GM11168 (cell line): ENCODE data around the gene WBP4.
"Not testable (repeated sequence)": the region's sequence is repeated elsewhere in the genome, so short reads cannot be mapped to it uniquely, and the experiment has no call there.

Source experiments
- in situ Hi-C: fragments of 300-500 bp; cut with MboI; formaldehyde crosslinking; loops from one replicate; pipeline ENCODE4 v1.12.0; 2022; ENCODE audit warnings: low sequenced_read_pairs; ENCODE audit not compliant: unreplicated experiment

WBP4 gene

GRCh38 chr13:41075034-41075433, 13.7 kb downstream of the WBP4 start:
- in situ Hi-C loops = no loop called here

- in situ Hi-C loops = no loop called here
Measured at GRCh38 chr13:41075485-41075884, 14.2 kb downstream of the WBP4 start.

GRCh38 chr13:41077475-41077874, 16.2 kb downstream of the WBP4 start:
- in situ Hi-C loops = no loop called here

- in situ Hi-C loops = loop anchor here (5.0 kb wide), 1 partner anchor 138 kb away; no protein-coding TSS in a partner anchor
Measured at GRCh38 chr13:41079725-41080124, 18.4 kb downstream of the WBP4 start.

GRCh38 chr13:41085961-41086585, 24.8 kb downstream of the WBP4 start:
- in situ Hi-C loops = no loop called here

GRCh38 chr13:41095681-41096080, 34.4 kb downstream of the WBP4 start:
- in situ Hi-C loops = not testable (repeated sequence)

GRCh38 chr13:41098761-41099160, 37.5 kb downstream of the WBP4 start:
- in situ Hi-C loops = no loop called here

- in situ Hi-C loops = no loop called here
Measured at GRCh38 chr13:41099986-41100385, 38.7 kb downstream of the WBP4 start.

GRCh38 chr13:41107104-41107571, 45.8 kb downstream of the WBP4 start:
- in situ Hi-C loops = no loop called here

- in situ Hi-C loops = no loop called here
Measured at GRCh38 chr13:41107584-41108014, 46.3 kb downstream of the WBP4 start.

GRCh38 chr13:41111454-41111853, 50.1 kb downstream of the WBP4 start:
- in situ Hi-C loops = no loop called here

GRCh38 chr13:41117869-41118268, 56.6 kb downstream of the WBP4 start:
- in situ Hi-C loops = no loop called here

GRCh38 chr13:41122838-41123237, 61.5 kb downstream of the WBP4 start:
- in situ Hi-C loops = no loop called here

- in situ Hi-C loops = no loop called here
Measured at GRCh38 chr13:41127701-41128100, 66.4 kb downstream of the WBP4 start.

GRCh38 chr13:41130356-41130755, 69.0 kb downstream of the WBP4 start:
- in situ Hi-C loops = no loop called here

- in situ Hi-C loops = not testable (repeated sequence)
Measured at GRCh38 chr13:41131189-41131588, 69.9 kb downstream of the WBP4 start.

- in situ Hi-C loops = not testable (repeated sequence)
Measured at GRCh38 chr13:41131660-41132511, 70.6 kb downstream of the WBP4 start.

GRCh38 chr13:41132512-41133152, 71.3 kb downstream of the WBP4 start, which contains the start of gene KBTBD6:
TSS of gene KBTBD6 (minus strand) at chr13:41132802. CDS start at chr13:41132511, 291 bp downstream.
- in situ Hi-C loops = no loop called here
